Measurements from ENCODE around the gene TMEM158.

DNA sequence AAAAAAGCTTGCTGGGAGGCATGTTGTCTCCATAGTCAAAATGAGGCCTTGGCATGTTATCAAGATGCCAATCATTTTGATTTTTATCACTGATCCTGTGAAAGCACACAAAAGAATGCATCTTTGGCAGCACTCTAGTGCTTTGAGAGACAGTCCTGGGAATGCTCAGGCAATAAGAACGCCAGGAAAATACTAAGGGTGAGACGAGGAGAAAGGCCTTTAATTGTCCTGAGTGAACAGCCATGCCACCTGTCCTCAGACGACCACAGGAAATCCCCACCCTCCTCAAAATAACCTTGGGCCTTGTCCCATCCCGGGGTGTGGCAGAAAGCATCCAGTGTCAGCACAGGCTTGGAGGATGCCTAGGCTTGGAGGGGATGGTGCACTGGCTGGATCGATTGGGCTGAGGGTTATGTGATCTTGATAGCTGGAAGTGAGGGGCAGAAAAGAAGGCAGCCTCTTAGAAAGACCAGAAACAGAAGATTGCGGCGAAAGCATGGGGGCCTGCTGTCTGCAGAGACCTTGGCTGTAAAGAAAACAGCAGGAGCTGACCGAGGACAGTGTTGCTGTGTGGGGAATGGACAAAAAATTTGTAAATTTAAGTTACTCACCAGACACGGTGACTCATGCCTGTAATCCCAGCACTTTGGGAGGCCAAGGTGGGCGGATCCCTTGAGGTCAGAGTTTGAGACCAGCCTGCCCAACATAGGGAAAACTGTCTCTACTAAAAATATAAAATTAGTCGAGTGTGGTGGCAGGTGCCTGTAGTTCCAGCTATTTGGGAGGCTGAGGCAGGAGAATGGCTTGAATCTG lies 7.3 kb downstream of the TMEM158 start:
- no peak for TF ChIP-seq POLR2AphosphoS5 (IDR thresholded peaks at IDR 0.05; ENCODE audit: low read depth, low read length)
- no peak for TF ChIP-seq POLR2A (IDR thresholded peaks at IDR 0.05; ENCODE audit: control extremely low read depth in 1 of 2, low read depth in 2 of 2, low read length in 2 of 2)
- TF ChIP-seq, protein P1, sequence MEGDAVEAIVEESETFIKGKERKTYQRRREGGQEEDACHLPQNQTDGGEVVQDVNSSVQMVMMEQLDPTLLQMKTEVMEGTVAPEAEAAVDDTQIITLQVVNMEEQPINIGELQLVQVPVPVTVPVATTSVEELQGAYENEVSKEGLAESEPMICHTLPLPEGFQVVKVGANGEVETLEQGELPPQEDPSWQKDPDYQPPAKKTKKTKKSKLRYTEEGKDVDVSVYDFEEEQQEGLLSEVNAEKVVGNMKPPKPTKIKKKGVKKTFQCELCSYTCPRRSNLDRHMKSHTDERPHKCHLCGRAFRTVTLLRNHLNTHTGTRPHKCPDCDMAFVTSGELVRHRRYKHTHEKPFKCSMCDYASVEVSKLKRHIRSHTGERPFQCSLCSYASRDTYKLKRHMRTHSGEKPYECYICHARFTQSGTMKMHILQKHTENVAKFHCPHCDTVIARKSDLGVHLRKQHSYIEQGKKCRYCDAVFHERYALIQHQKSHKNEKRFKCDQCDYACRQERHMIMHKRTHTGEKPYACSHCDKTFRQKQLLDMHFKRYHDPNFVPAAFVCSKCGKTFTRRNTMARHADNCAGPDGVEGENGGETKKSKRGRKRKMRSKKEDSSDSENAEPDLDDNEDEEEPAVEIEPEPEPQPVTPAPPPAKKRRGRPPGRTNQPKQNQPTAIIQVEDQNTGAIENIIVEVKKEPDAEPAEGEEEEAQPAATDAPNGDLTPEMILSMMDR (IDR thresholded peaks at IDR 0.05; ENCODE audit: control extremely low read depth in 1 of 3, insufficient read depth in 1 of 3, low read depth in 1 of 3, low read length in 3 of 3) = no peak
- TF ChIP-seq EP300 (IDR thresholded peaks at IDR 0.05; ENCODE audit: borderline replicate concordance in 1 of 2, low read depth in 2 of 2, low read length in 2 of 2) = no peak
- TF ChIP-seq RNF2 (IDR thresholded peaks at IDR 0.05; ENCODE audit: borderline replicate concordance, low read depth, low read length, missing control alignments, poor library complexity, severe bottlenecking) = no peak
- TF ChIP-seq GABPA (IDR thresholded peaks at IDR 0.05; ENCODE audit: borderline replicate concordance, insufficient read depth, low read length) = no peak
- no peak for TF ChIP-seq EZH2 (IDR thresholded peaks at IDR 0.05; ENCODE audit: low read depth, low read length, severe bottlenecking)
- TF ChIP-seq KDM4A (IDR thresholded peaks at IDR 0.05; ENCODE audit: low read depth, low read length, severe bottlenecking) = no peak

All from H1 (cell line).